Epithelial cell of proximal tubule (primary cell): ENCODE measurements around the gene SSH2. TPM values are rescaled to one million over a fixed set of nuclear protein-coding genes. Genes with fewer than 3 reads are reported as not detected.
"Not testable (repeated sequence)": the region's sequence is repeated elsewhere in the genome, so short reads cannot be mapped to it uniquely, and the experiment has no call there.

Experiments
- DNase-seq: peaks from one replicate; pipeline ENCODE4 v3.0.0-alpha.2; 2011; ENCODE audit warnings: low read depth
- H3K4me3 ChIP-seq: 2 replicates; pipeline ENCODE4 v1.5.1; 2011; ENCODE audit warnings: low read depth, mild to moderate bottlenecking, low read length
- total RNA-seq: library from RNA; depleted of rRNA; stranded (reverse); fragments of >200 nt; gene quantifications from 2 replicates; pipeline ENCODE4 v1.2.3, GENCODE V29; 2015
- TF ChIP-seq, protein P1 (sequence below): conservative IDR thresholded peaks from 2 replicates; pipeline ENCODE4 v1.5.1; 2012; ENCODE audit warnings: low read depth, mild to moderate bottlenecking, low read length

The SSH2 gene
- total RNA-seq, 1 donor from 2014 or later = 15.2 TPM

DNA sequence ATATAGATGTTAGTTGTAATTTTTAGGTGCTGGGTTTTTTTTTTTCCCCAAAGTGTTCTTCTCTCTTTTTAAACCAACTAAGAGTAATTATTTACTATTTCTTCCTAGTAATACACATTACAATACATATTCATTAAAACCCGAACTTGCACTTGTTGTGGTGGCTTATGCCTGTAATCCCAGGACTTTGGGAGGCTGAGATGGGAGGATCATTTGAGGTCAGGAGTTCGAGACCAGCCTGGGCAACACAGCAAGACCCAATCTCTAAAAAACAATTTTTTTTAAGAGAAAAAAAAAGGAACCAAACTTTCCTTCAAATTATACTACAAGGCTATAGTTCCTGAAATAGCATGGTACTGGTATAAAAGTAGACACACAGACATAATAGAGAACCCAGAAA, 15.3 kb upstream of the SSH2 start:
- TF ChIP-seq, protein P1, sequence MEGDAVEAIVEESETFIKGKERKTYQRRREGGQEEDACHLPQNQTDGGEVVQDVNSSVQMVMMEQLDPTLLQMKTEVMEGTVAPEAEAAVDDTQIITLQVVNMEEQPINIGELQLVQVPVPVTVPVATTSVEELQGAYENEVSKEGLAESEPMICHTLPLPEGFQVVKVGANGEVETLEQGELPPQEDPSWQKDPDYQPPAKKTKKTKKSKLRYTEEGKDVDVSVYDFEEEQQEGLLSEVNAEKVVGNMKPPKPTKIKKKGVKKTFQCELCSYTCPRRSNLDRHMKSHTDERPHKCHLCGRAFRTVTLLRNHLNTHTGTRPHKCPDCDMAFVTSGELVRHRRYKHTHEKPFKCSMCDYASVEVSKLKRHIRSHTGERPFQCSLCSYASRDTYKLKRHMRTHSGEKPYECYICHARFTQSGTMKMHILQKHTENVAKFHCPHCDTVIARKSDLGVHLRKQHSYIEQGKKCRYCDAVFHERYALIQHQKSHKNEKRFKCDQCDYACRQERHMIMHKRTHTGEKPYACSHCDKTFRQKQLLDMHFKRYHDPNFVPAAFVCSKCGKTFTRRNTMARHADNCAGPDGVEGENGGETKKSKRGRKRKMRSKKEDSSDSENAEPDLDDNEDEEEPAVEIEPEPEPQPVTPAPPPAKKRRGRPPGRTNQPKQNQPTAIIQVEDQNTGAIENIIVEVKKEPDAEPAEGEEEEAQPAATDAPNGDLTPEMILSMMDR = no peak
- H3K4me3 ChIP-seq = no peak overlapping the region
- no peak for DNase-seq

DNA sequence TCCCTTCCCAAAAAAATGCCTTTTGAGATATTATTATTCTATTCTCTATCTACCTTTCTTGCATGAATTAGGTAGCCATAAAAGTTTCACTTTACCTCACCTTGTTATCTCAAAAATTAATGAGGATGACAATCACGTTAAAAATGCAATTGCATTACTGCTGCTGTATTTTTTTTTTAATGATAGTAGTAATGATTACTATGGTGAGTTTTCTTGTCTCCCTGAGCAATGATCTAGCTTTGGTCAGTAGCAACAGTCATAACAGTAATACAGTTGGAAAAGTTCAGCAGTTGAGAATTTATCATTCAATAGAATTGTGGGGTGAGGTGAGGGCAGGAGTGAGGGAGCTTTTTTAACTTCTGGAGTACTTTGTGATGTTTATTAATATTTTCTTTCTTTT, 11.3 kb upstream of the SSH2 start, which contains the start of gene EFCAB5:
Gene EFCAB5, plus strand, starts transcription at position 301 of the 400 bp plus-strand sequence. CDS start 163 bp downstream, outside the sequence.
- TF ChIP-seq, protein P1 = no peak
- no peak for DNase-seq
- no peak within 1 kb of the TSS for H3K4me3 ChIP-seq

DNA sequence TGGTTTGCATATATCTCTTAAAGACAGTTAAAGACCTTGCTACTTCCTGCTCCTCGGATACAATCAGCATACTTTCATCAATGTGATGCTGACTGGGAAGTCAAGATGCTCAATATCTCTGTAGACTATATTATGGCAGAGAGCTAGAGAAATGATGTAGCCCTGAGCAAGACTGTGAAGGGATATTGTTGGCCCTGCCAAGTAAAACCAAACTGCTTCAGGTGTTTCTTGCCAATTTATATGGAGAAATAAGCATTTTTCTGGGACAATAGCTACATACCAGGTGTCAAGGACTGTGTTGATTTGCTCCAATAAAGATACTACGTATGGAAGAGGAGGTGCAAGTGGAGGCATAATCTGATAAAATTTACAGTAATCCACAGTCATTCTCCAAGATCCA, 6.7 kb upstream of the SSH2 start:
- H3K4me3 ChIP-seq = no peak overlapping the region
- TF ChIP-seq, protein P1 = no peak
- DNase-seq = no peak

DNA sequence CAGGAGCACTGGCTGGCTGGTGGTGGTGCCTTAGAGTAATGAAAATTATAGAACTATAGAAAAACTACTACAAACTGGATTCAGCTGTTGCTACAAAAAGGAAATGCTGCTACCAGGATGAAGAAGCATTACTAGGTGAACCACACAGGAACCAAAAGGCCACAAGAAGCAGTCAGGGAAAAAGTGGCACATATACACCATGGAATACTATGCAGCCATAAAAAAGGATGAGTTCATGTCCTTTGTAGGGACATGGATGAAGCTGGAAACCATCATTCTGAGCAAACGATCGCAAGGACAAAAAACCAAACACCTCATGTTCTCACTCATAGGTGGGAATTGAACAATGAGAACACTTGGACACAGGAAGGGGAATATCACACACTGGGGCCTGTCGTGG, 5.9 kb upstream of the SSH2 start:
- H3K4me3 ChIP-seq, DNase-seq: not testable (repeated sequence)

DNA sequence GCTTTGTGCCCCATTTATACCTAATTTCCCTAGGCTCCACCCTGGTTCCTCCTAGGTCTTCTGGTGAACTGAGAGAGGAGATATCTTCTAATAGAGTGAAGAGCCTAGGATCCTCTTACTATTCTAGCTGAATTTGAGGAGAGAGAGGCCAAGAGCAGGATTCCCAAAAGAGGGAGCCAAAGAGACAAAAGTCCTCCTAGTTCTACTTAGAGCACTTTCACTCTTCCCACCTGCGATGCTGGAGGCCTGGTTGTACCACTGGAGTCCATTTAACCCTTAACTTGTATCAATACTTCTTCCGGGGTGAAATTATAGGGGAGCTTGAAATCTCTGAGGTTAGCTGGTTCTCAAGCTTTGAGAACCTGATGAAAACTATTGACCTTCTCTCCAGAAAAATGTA, 3.4 kb upstream of the SSH2 start:
- DNase-seq = no peak
- TF ChIP-seq, protein P1 = peak; percentile 64
- no peak overlapping the region for H3K4me3 ChIP-seq

DNA sequence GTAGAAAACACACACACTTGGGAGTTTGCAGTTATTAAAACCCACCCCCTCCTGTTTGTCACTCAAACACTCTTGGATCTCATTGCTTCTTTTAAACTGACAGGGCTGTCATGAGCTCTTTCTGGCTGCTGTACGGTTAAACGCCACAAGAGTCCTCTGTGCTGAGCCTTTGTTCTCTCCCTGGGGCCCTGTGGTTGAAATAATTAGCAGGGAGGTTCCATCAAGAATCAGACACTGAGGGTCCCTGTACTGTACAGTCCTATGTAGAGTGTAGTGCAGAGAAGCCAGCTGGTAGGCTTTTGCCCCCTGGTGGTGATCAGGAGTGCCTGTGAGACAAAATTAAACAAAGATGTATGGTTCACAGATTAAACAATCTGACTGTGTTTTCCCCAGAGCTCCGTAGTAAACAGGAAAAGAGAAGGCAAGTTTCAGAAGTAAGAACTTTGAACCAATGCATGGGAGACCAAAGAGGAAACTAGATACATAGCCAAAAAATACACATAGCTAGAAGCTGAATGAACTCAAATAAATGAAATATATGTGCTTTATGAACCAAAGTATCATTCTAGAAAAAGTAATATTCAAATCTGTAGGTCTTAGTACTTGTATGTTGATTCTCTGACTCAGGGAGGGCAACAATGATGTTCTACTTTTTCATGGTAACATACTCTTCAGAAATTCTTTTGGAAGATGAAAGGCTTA, 1.4 kb upstream of the SSH2 start:
- DNase-seq = peak; percentile 41
- TF ChIP-seq, protein P1 = peak; percentile 97
- H3K4me3 ChIP-seq = peak overlapping the region; percentile 69

DNA sequence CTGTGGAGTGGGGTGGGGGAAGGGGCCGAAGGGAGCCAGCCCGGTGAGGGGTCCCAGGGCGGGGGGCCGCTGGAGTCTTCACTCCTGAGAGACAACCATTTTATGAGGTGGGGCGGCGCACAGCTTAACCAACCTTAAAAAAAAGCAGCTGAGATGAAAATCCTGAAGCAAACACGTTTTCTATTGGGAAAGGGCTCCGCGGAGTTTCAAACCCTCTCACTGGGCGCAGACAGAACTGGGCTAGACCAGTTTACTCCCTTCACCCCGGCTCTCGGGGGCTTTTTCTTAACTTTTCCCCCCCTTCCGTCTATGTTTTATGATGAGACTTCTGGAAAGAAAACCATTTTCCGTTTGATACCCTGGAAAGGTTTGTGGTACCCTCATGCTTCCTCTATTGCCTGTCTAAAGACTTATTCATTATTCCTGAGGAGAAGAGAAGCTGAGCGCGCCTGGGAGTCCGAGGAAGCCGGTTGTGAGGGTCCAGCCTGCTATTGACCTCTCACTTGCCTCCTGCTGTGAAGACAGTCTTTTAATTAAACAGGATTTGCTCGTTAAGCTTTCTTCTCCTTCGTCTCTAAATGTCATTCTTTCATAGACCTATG, 482 bp upstream of the SSH2 start:
- no peak for DNase-seq
- H3K4me3 ChIP-seq = peak overlapping the region; percentile 69
- TF ChIP-seq, protein P1 = no peak
